Osteoblast (primary cell): ENCODE results near the gene TMEM126B. TPM values are rescaled to one million over a fixed set of nuclear protein-coding genes. Genes with fewer than 3 reads are reported as not detected.
A peak's percentile ranks its signal among the peaks of the same experiment; 100 is the strongest.

ENCODE experiments used
- DNase-seq: peaks from one replicate; pipeline ENCODE4 v3.0.0; 2011; ENCODE audit warnings: low spot score, mixed read lengths; ENCODE audit not compliant: insufficient read length; ENCODE audit errors: missing footprints
- H2AFZ ChIP-seq: 2 replicates; pipeline ENCODE4 v1.6.0; 2011; ENCODE audit warnings: mild to moderate bottlenecking, low read length
- H3K27ac ChIP-seq: 2 replicates; pipeline ENCODE4 v1.5.1; 2011; ENCODE audit warnings: mild to moderate bottlenecking, low read depth, low read length, moderate library complexity
- H3K27me3 ChIP-seq: 2 replicates; pipeline ENCODE4 v1.6.0; 2012; ENCODE audit warnings: mild to moderate bottlenecking, control low read depth, inconsistent platforms, low read length, moderate library complexity; ENCODE audit not compliant: insufficient read depth
- H3K36me3 ChIP-seq: 2 replicates; pipeline ENCODE4 v1.5.1; 2011; ENCODE audit warnings: mild to moderate bottlenecking, low read length, control low read depth, moderate library complexity; ENCODE audit not compliant: insufficient read depth
- H3K4me1 ChIP-seq: 2 replicates; pipeline ENCODE4 v1.5.1; 2011; ENCODE audit warnings: mild to moderate bottlenecking, low read length, control low read depth, moderate library complexity; ENCODE audit not compliant: insufficient read depth
- H3K4me2 ChIP-seq: 2 replicates; pipeline ENCODE4 v1.6.0; 2011; ENCODE audit warnings: mild to moderate bottlenecking, low read length; ENCODE audit not compliant: insufficient read depth
- H3K4me3 ChIP-seq: fragments of 200-600 bp; sonication (generic); 3 replicates; pipeline ENCODE4 v1.5.1; 2012; ENCODE audit warnings: mild to moderate bottlenecking, low read length, inconsistent platforms; ENCODE audit not compliant: insufficient read depth
- H3K79me2 ChIP-seq: 2 replicates; pipeline ENCODE4 v1.6.0; 2012; ENCODE audit warnings: mild to moderate bottlenecking, low read length, control low read depth, inconsistent platforms; ENCODE audit not compliant: insufficient read depth
- H3K9me3 ChIP-seq: 2 replicates; pipeline ENCODE4 v1.5.1; 2011; ENCODE audit warnings: low read depth, low read length, control low read depth
- H4K20me1 ChIP-seq: 2 replicates; pipeline ENCODE4 v1.6.0; 2012; ENCODE audit warnings: mild to moderate bottlenecking, low read length, control low read depth; ENCODE audit not compliant: insufficient read depth
- total RNA-seq: library from RNA; depleted of rRNA; stranded (reverse); fragments of >200 nt; gene quantifications from 2 replicates; pipeline ENCODE4 v1.2.3, GENCODE V29; 2012
- TF ChIP-seq, protein P1 (sequence below): IDR thresholded peaks from 2 replicates; pipeline ENCODE4 v1.5.1; 2011; ENCODE audit warnings: mild to moderate bottlenecking, low read depth, low read length, moderate library complexity; ENCODE audit errors: extremely low read depth

Gene TMEM126B
- total RNA-seq, 1 donor: 64.4 TPM

DNA sequence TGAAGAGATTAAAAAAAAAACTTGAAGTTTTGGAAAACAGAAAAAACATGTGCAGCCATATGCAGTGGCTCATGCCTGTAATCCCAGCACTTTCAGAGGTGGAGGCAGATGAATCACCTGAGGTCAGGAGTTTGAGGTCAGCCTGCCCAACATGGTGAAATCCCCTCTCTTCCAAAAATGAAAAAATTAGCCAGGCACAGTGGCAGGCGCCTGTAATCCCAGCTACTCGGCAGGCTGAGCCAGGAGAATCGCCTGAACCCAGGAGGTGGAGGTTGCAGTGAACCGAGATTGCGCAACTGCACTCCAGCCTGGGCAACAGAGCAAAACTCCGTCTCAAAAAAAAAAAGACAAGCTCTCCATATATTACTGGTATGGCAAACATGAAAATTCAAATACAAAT, 8.9 kb upstream of the TMEM126B start:
- no peak overlapping the region for H3K4me3 ChIP-seq
- no peak for DNase-seq
- no peaks in the 10 kb centered on the region for H3K9me3 ChIP-seq

DNA sequence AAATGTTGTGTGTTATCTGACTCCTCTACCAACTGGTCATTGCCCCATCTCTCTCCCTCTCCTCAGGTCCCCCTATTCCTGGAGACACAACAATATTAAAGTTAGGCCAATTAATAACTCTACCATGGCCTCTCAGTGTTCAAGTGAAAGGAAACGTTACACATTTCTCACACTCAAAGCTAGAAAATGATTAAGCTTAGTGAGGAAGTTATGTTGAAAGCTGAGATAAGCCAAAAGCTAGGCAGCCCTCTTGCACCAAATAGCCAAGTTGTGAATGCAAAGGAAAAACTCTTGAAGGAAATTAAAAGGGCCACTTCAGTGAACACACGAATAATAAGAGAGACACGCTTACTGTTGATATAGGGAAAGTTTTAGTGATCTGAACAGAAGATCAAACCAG, 8.1 kb upstream of the TMEM126B start:
- Histone ChIP-seq H3K27ac (no peak overlapping the region), H3K36me3 (no peaks in the 10 kb centered on the region), H3K4me2 (no peak overlapping the region), H3K27me3 (no peaks in the 10 kb centered on the region), H3K4me1 (no peaks in the 10 kb centered on the region), H4K20me1 (no peaks in the 10 kb centered on the region), H2AFZ (no peak overlapping the region), H3K9me3 (no peaks in the 10 kb centered on the region), H3K4me3 (no peak overlapping the region), H3K79me2 (no peaks in the 10 kb centered on the region)
- no peak for DNase-seq
- TF ChIP-seq, protein P1, sequence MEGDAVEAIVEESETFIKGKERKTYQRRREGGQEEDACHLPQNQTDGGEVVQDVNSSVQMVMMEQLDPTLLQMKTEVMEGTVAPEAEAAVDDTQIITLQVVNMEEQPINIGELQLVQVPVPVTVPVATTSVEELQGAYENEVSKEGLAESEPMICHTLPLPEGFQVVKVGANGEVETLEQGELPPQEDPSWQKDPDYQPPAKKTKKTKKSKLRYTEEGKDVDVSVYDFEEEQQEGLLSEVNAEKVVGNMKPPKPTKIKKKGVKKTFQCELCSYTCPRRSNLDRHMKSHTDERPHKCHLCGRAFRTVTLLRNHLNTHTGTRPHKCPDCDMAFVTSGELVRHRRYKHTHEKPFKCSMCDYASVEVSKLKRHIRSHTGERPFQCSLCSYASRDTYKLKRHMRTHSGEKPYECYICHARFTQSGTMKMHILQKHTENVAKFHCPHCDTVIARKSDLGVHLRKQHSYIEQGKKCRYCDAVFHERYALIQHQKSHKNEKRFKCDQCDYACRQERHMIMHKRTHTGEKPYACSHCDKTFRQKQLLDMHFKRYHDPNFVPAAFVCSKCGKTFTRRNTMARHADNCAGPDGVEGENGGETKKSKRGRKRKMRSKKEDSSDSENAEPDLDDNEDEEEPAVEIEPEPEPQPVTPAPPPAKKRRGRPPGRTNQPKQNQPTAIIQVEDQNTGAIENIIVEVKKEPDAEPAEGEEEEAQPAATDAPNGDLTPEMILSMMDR: no peak

More for the DNA sequence above, 8.9 kb upstream of the TMEM126B start:
- Histone ChIP-seq H3K79me2 (no peaks in the 10 kb centered on the region), H3K36me3 (no peaks in the 10 kb centered on the region), H3K4me1 (no peaks in the 10 kb centered on the region), H3K27ac (no peak overlapping the region), H2AFZ (no peak overlapping the region), H3K27me3 (no peaks in the 10 kb centered on the region), H3K4me2 (no peak overlapping the region), H4K20me1 (no peaks in the 10 kb centered on the region)
- TF ChIP-seq, protein P1: no peak

DNA sequence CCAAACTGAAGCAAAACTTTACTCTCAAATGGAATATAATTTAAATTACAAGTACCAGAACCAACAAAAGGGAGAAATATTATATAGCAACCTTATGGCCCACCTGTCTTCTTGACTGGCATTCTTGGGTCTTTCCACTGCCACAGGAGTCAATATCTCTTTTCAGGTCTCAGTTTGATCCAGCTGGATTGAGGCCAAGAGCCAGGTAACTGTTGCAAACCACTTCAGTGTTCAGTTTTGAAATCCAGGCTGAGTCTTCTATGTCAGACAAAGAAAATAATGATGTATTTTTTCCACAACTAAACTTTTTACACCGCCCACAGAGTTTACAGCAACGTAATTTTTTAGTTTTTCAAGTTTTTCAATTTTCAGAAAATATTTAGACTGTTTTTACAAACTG, 1.9 kb upstream of the TMEM126B start:
- Histone ChIP-seq H3K27me3 (no peaks in the 10 kb centered on the region), H3K27ac (no peak overlapping the region), H3K36me3 (peaks cover 4% of the 10 kb centered on the region), H3K4me3 (peak overlapping the region; percentile 75), H3K79me2 (peaks cover 31% of the 10 kb centered on the region), H3K4me2 (peak overlapping the region; percentile 94), H2AFZ (peak overlapping the region; percentile 97), H3K4me1 (peaks cover 14% of the 10 kb centered on the region), H3K9me3 (no peaks in the 10 kb centered on the region), H4K20me1 (no peaks in the 10 kb centered on the region)
- TF ChIP-seq, protein P1: no peak
- DNase-seq: no peak

DNA sequence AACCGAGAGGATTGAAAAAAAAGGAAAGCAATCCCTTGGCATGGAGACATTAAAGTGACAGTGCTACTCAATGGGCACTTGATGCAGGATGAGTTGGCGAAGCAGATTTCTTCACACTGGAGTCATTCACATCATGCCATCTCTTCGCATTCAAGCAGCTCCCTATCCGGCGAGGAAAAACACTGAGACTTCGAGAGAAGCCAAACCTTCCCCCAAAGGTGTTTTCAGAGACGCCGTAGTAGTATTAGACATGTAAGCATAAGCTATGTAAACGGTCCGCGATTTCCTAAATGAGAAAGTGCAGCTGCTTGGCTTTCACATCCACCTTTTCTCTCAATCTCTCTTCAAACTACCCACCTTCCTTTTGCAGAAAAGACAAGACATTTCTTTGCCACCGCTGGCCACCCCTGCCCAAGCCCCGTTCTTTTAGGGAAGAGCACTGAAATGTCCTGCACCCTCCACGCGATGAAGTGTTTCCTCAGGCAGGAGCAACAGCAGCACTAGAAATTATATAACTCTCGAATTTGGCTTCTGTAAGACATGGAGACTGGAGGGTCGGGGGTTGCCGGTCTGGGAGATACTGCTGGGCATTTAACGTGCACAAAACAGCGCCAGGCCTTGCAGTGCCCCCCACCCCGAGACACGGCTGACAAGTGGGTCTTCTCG, 928 bp upstream of the TMEM126B start, which contains the start of gene DLG2:
Gene DLG2, minus strand, starts transcription at position 13 of the 666 bp plus-strand sequence.
- no peak for DNase-seq
- H3K27ac ChIP-seq: peak within 1 kb of the TSS; percentile 52

More for the DNA sequence above, 928 bp upstream of the TMEM126B start, which contains the start of gene DLG2:
- Histone ChIP-seq H3K4me3 (peak within 1 kb of the TSS; percentile 75), H2AFZ (peak within 1 kb of the TSS; percentile 97), H3K4me1 (peaks cover 14% of the 10 kb centered on the region), H3K4me2 (peak within 1 kb of the TSS; percentile 94), H3K79me2 (peaks cover 39% of the 10 kb centered on the region), H3K27me3 (no peaks in the 10 kb centered on the region), H4K20me1 (no peaks in the 10 kb centered on the region), H3K36me3 (peaks cover 4% of the 10 kb centered on the region), H3K9me3 (no peaks in the 10 kb centered on the region)
- TF ChIP-seq, protein P1: no peak
